SK-N-SH treated with all-trans-retinoic acid at 6 μM for 48 hours (cell line): Measurements from ENCODE around the gene SNN.

Experiments
- BACH2 ChIP-seq: fragments of 250-450 bp; sonication (Bioruptor Pico); IDR thresholded peaks from 2 replicates; pipeline ENCODE4 v1.9.0; 2021; ENCODE audit warnings: mild to moderate bottlenecking, borderline replicate concordance
- CSDC2 ChIP-seq: fragments of 250-450 bp; sonication (Bioruptor Pico); IDR thresholded peaks from 2 replicates; pipeline ENCODE4 v1.5.0; 2020; ENCODE audit warnings: mild to moderate bottlenecking, moderate library complexity
- CSRNP3 ChIP-seq: fragments of 250-450 bp; sonication (Bioruptor Pico); IDR thresholded peaks from 2 replicates; pipeline ENCODE4 v1.5.1; 2021; ENCODE audit warnings: mild to moderate bottlenecking, moderate library complexity
- GLIS3 ChIP-seq: fragments of 250-450 bp; sonication (Bioruptor Pico); IDR thresholded peaks from 2 replicates; pipeline ENCODE4 v1.5.0; 2020; ENCODE audit warnings: mild to moderate bottlenecking, moderate library complexity
- PPARA ChIP-seq: fragments of 250-450 bp; sonication (Bioruptor Pico); IDR thresholded peaks from 2 replicates; pipeline ENCODE4 v1.5.0; 2020; ENCODE audit warnings: mild to moderate bottlenecking, borderline replicate concordance
- RARB ChIP-seq: fragments of 250-450 bp; sonication (Bioruptor Pico); IDR thresholded peaks from 2 replicates; pipeline ENCODE4 v1.8.0; 2021; ENCODE audit warnings: mild to moderate bottlenecking, moderate library complexity
- SNAI2 ChIP-seq: fragments of 250-450 bp; sonication (Bioruptor Pico); IDR thresholded peaks from 2 replicates; pipeline ENCODE4 v1.5.0; 2020; ENCODE audit warnings: mild to moderate bottlenecking, moderate library complexity
- TOX ChIP-seq: fragments of 250-450 bp; sonication (Bioruptor Pico); IDR thresholded peaks from 2 replicates; pipeline ENCODE4 v1.8.0; 2021; ENCODE audit warnings: mild to moderate bottlenecking, moderate library complexity, borderline replicate concordance
- ZC3H10 ChIP-seq: fragments of 250-450 bp; sonication (Bioruptor Pico); IDR thresholded peaks from 2 replicates; pipeline ENCODE4 v1.5.1; 2021; ENCODE audit warnings: mild to moderate bottlenecking, moderate library complexity
- ZFP3 ChIP-seq: fragments of 250-450 bp; sonication (Bioruptor Pico); IDR thresholded peaks from 2 replicates; pipeline ENCODE4 v1.5.0; 2020; ENCODE audit warnings: mild to moderate bottlenecking, moderate library complexity
- ZNF70 ChIP-seq: fragments of 450-650 bp; formaldehyde crosslinking; IDR thresholded peaks from 2 replicates; pipeline ENCODE4 v1.5.0; 2020; ENCODE audit warnings: mild to moderate bottlenecking, moderate library complexity
- TF ChIP-seq, protein P1 (sequence below): fragments of 250-450 bp; sonication (Bioruptor Pico); IDR thresholded peaks from 2 replicates; pipeline ENCODE4 v1.8.0; 2020; ENCODE audit warnings: mild to moderate bottlenecking, moderate library complexity, borderline replicate concordance

GRCh38 chr16:11655655-11656054, 12.6 kb upstream of the SNN start:
- TF ChIP-seq RARB (CRISPR knock-in tag) (no peak), TOX (CRISPR knock-in tag) (no peak), CSDC2 (no peak), ZFP3 (CRISPR knock-in tag) (no peak), GLIS3 (CRISPR knock-in tag) (no peak), BACH2 (CRISPR knock-in tag) (no peak), PPARA (no peak), CSRNP3 (CRISPR knock-in tag) (no peak), ZC3H10 (no peak), ZNF70 (CRISPR knock-in tag) (no peak), SNAI2 (CRISPR knock-in tag) (no peak)
- TF ChIP-seq, protein P1, sequence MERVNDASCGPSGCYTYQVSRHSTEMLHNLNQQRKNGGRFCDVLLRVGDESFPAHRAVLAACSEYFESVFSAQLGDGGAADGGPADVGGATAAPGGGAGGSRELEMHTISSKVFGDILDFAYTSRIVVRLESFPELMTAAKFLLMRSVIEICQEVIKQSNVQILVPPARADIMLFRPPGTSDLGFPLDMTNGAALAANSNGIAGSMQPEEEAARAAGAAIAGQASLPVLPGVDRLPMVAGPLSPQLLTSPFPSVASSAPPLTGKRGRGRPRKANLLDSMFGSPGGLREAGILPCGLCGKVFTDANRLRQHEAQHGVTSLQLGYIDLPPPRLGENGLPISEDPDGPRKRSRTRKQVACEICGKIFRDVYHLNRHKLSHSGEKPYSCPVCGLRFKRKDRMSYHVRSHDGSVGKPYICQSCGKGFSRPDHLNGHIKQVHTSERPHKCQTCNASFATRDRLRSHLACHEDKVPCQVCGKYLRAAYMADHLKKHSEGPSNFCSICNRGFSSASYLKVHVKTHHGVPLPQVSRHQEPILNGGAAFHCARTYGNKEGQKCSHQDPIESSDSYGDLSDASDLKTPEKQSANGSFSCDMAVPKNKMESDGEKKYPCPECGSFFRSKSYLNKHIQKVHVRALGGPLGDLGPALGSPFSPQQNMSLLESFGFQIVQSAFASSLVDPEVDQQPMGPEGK (CRISPR knock-in tag) = no peak
